Immature natural killer cell (primary cell): Measurements from ENCODE around the gene SLAMF9. TPM values are rescaled to one million over a fixed set of nuclear protein-coding genes. Genes with fewer than 3 reads are reported as not detected.
A peak's percentile ranks its signal among the peaks of the same experiment; 100 is the strongest.

Experiments
- DNase-seq, 3 donors: peaks; one replicate each; pipeline ENCODE4 v3.0.0; 2022; ENCODE audit warnings: mixed read lengths in 1 of 3
- H3K27ac Mint-ChIP-seq, 6 donors: one replicate each; pipeline ENCODE4 v1.8.0; 2020; ENCODE audit warnings: mixed read lengths in 6 of 6, mild to moderate bottlenecking in 5 of 6, inconsistent platforms in 4 of 6, moderate library complexity in 3 of 6
- H3K27me3 Mint-ChIP-seq, 3 donors: one replicate each; pipeline ENCODE4 v1.8.0; 2020 to 2021; ENCODE audit warnings: low read depth in 3 of 3, mild to moderate bottlenecking in 3 of 3, mixed read lengths in 3 of 3, moderate library complexity in 3 of 3, inconsistent platforms in 1 of 3
- H3K36me3 Mint-ChIP-seq, 3 donors: one replicate each; pipeline ENCODE4 v1.8.0; 2020; ENCODE audit warnings: mixed read lengths in 3 of 3, inconsistent platforms in 2 of 3, mild to moderate bottlenecking in 2 of 3
- H3K4me1 Mint-ChIP-seq, 2 donors: one replicate each; pipeline ENCODE4 v1.8.0; 2020; ENCODE audit warnings: inconsistent platforms in 2 of 2, mild to moderate bottlenecking in 2 of 2, mixed read lengths in 2 of 2, moderate library complexity in 1 of 2
- H3K4me3 Mint-ChIP-seq, 5 donors: one replicate each; pipeline ENCODE4 v1.8.0; 2020; ENCODE audit warnings: mild to moderate bottlenecking in 5 of 5, mixed read lengths in 5 of 5, inconsistent platforms in 3 of 5, moderate library complexity in 3 of 5
- H3K9me3 Mint-ChIP-seq, 6 donors: one replicate each; pipeline ENCODE4 v1.8.0; 2020; ENCODE audit warnings: mild to moderate bottlenecking in 6 of 6, mixed read lengths in 6 of 6, inconsistent platforms in 4 of 6, moderate library complexity in 3 of 6
- polyA plus RNA-seq, 3 donors: library from polyadenylated mRNA; unstranded; fragments of 300-500 nt; fragmentation: Illumina TruSeq; gene quantifications; one replicate each; pipeline ENCODE4 v1.2.3, GENCODE V29; 2021

Gene SLAMF9
- polyA plus RNA-seq, 3 donors from 2014 or later, result not detected

DNA sequence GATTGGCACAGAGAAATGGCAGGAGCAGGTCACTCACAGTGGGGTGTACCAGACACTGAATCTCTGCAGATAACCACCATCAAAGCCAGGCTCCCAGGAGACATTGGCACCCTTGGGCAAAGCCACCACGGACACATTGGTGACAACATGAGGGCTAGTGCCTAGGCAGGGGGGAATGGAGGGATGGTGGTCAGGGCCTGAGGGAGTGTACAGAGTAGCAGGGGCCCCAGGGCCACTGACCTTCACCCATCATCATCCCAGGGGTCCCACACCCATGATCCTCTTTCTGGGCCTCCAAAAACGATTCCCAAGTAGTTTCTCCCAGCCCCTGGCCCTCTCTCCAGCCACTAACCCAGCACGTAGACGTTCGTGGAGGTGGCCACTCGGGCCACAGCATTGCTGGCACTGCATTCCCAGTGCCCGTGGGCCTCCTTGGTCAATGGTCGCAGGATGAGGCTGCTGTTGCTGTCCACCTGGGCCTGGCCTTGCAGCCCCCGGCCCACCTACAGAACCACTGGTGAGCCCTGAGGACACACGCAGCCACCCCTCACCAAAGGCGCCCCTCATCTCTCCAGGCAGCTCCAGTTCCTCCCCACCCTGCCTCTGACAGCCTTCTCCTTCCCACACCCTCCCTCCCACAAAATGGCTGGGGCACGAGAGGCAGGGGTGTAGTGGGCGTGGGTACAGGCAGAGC is 22.8 kb downstream of the SLAMF9 start:
- Mint-ChIP-seq H3K4me3 (no peak overlapping the region), H3K4me1 (peaks cover 4 to 6% of the 10 kb centered on the region in 2 donors), H3K27me3 (peaks cover 0 to 3% (median 2%) of the 10 kb centered on the region in 3 donors), H3K36me3 (no peaks in the 10 kb centered on the region), H3K27ac (no peak overlapping the region), H3K9me3 (no peaks in the 10 kb centered on the region)
- DNase-seq, result no peak

DNA sequence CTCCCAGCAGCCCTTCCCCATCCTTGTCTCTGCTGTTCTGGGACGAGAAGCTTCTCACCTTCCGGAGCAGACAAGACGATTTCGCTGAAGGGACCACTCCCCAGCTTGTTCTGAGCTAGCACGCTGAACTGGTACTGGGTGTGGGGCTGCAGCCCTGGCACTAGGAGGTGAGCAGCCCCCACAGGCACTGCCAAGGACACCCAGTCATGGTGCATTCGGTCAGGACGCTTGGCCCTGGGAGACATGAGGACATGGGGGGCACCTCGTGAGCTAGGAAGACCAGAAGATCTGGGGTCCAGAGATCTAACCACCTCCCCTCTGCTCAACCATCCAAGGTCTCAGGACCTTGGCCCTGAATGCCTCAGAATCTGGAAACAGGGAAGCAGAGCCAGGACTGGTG is 23.4 kb downstream of the SLAMF9 start:
- Mint-ChIP-seq H3K9me3 (no peaks in the 10 kb centered on the region), H3K4me3 (no peak overlapping the region), H3K27ac (peak overlapping the region in 1 of 6 donors; percentile 66), H3K4me1 (peaks cover 10 to 11% of the 10 kb centered on the region in 2 donors), H3K36me3 (no peaks in the 10 kb centered on the region), H3K27me3 (peaks cover 0 to 3% (median 3%) of the 10 kb centered on the region in 3 donors)
- no peak for DNase-seq

DNA sequence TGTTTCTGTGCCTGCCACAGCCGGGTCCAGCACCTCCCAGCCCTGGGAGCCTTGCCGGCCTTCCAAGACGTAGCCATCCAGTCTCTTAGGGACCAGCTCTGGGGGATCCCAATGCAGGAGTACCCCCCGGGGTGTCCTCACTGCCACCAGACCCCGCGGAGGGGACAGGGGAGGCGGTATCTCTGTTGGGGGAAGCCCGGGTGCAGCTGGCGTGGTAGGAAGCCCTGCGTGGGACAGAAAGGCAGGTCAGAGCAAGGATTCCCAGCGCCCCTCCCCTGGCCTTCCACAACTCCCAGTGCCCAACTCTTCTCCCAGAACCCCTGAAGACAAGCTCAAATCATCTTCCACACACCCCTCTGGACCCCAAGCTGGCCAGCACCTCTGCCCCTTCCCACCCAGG is 23.8 kb downstream of the SLAMF9 start:
- H3K4me3 Mint-ChIP-seq, result no peak overlapping the region
- no peaks in the 10 kb centered on the region for H3K9me3 Mint-ChIP-seq
- H3K27ac Mint-ChIP-seq, result no peak overlapping the region
- peaks cover 2 to 7% (median 5%) of the 10 kb centered on the region in 3 donors for H3K27me3 Mint-ChIP-seq
- H3K36me3 Mint-ChIP-seq, result no peaks in the 10 kb centered on the region
- no peak for DNase-seq
- H3K4me1 Mint-ChIP-seq, result peaks cover 14 to 15% of the 10 kb centered on the region in 2 donors

DNA sequence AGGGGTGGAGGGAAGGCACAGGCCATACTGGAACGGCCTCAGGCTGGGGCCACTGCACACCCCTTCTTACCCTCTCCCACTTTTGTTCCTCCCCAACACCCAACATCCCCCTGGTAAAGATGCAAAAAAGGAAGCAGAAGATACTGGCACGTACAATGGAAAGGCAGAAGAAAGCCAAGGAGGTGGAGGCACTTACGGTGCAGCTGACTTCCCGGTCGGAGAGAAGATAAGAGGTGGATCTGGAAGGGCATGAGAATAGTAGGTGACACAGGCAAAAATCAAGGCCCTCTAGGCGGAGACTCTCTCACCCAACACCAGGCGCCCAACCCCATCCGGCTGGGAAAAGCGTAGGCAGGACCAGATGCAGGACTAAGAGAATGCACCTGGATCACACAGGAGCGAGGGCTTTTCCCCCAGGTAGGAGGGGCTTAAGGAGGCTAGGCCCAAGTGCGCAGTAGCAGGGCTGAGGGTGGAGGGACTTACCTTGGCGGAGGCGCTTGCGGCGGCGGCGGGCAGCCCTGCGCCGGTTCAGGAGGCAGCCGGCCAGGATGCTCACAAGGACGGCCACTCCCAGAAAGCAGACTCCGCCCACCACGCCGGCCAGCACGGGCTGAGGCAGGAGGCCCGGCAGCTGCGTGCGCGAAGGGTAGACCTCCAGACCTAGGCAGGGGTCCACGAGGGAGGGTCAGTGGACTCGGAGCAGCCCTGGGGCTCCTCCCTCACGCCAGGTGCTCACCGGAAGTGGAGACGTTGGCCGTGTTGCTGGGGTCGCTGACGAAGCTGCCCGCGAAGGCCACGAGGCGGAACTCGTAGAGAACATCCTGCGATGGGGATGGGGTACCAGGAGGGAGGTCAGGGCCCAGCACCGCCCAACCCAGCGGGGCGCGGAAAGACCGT is 24.6 kb downstream of the SLAMF9 start:
- Mint-ChIP-seq H3K4me1 (peaks cover 14 to 15% of the 10 kb centered on the region in 2 donors), H3K36me3 (no peaks in the 10 kb centered on the region), H3K9me3 (no peaks in the 10 kb centered on the region), H3K27me3 (peaks cover 8 to 15% (median 11%) of the 10 kb centered on the region in 3 donors), H3K4me3 (no peak overlapping the region), H3K27ac (peak overlapping the region in 1 of 6 donors; percentile 58)
- DNase-seq, result no peak

DNA sequence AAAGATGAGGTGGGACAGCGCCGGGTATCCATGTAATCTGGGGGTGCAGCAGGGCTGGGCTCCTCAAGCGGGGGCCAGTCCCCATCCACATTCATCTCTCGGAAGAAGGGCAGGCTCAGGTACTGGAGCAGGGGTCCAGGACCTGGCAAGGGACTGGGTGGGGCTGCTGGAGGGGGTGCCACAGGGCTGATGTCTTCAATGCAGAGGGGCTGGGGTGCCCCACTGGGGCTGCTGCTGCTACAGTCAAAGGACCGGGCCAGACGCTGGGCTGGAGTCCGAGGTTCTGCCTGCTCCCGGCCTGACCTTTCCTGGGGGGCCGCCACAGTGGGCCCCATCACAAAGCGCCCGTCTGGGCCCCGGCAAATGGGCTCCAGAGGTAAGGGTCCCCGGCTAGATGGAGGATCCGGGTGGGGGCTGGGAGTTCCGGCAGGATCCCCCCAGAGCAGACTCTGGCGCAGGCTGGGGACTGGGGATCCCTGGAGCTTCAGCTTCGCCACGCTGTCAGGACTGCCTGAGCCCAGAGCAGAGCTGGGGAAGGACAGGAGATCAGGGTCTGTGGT is 25.5 kb downstream of the SLAMF9 start:
- no peak for DNase-seq
- no peaks in the 10 kb centered on the region for H3K36me3 Mint-ChIP-seq
- peaks cover 22% of the 10 kb centered on the region in 2 donors for H3K4me1 Mint-ChIP-seq
- H3K4me3 Mint-ChIP-seq, result no peak overlapping the region
- peaks cover 17 to 23% (median 20%) of the 10 kb centered on the region in 3 donors for H3K27me3 Mint-ChIP-seq
- H3K9me3 Mint-ChIP-seq, result peaks cover 0 to 2% (median 0%) of the 10 kb centered on the region in 6 donors
- H3K27ac Mint-ChIP-seq, result no peak overlapping the region

DNA sequence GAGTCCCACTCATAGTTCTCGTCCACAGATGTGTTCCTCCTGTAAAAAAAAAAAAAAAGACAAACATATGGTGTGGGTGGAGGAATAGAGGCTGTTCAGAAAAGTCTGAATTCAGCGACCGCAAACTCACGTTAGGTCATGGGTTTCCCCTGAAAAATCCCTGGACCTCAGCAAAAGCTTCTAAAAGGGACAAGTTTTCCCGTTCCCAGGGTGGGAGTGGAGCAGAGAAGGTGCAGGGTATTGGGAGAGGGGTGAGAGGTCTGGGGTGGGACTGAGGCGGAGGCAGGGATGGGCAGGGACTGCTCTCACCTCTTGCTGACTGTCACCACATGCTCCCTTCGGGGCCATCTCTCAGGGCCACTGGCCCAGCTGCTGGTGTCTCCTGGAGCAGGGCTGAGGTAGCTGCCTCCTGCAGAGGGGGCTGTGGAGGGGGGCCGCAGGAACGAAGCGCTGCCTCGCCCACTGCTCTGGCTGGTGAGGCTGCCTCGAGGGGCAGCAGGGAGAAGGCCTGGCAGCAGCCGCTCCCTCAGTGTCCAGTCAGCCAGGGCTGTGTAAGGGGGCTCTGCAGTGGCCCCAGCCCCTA is 26.1 kb downstream of the SLAMF9 start:
- H3K36me3 Mint-ChIP-seq, result no peaks in the 10 kb centered on the region
- peaks cover 28 to 29% of the 10 kb centered on the region in 2 donors for H3K4me1 Mint-ChIP-seq
- no peak overlapping the region for H3K27ac Mint-ChIP-seq
- H3K4me3 Mint-ChIP-seq, result no peak overlapping the region
- peaks cover 23 to 28% (median 26%) of the 10 kb centered on the region in 3 donors for H3K27me3 Mint-ChIP-seq
- H3K9me3 Mint-ChIP-seq, result peaks cover 0 to 2% (median 0%) of the 10 kb centered on the region in 6 donors
- no peak for DNase-seq

DNA sequence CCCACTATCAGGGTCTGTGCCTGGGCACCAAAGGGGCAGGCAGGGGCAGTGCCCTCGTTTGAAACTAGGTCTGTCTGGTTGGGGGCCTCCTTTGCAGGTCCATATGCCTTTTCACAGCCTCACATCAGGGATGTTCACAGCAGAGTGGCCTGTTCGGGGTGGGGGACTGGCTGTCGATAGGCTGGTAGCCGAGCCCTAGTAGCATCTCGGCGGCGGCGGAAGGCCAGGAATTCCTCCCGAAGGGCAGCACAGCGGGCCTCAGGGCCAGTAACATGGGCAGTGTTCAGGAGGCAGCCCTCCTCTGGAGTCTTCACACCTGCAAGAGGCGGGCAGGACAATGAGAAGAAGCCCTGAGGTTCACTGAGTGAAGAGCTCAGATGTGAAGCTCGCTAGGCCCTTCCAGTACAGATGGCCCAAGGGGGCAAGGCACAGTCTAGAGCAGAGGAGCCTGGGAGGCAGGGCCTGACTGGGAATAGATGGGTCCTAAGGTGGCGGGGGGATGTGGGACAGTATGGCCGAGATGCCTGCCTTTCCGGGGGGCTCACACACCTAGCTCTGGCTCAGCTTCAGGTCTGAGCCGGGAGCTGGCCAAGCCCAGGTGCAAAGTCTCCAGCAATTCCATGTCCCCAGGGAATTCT is 26.7 kb downstream of the SLAMF9 start:
- H3K9me3 Mint-ChIP-seq, result peaks cover 0 to 2% (median 0%) of the 10 kb centered on the region in 6 donors
- DNase-seq, result no peak
- peak overlapping the region in 3 of 6 donors; percentile 99 to 100 (median 99) for H3K27ac Mint-ChIP-seq
- H3K4me3 Mint-ChIP-seq, result peak overlapping the region in 1 of 5 donors; percentile 51
- peaks cover 34 to 35% of the 10 kb centered on the region in 2 donors for H3K4me1 Mint-ChIP-seq
- no peaks in the 10 kb centered on the region for H3K36me3 Mint-ChIP-seq
- H3K27me3 Mint-ChIP-seq, result peaks cover 25 to 29% (median 28%) of the 10 kb centered on the region in 3 donors

DNA sequence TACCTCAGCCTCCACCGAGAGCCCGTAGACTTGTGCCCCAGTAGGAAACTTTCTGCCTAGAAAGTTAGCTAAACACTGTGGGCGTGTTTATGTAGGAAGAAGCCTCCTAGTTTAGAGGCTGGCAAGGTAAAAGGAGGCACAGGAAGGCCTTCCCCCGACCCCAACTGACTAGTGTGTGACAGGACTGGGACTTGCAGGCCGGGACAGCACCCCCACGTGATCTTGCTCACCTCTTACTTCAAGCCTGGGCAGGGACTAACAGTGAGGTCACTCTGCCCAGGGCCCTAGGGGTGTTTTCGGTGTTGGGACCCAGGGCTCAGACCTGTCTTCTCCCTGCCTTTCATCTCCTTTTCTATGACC is 28.3 kb downstream of the SLAMF9 start:
- H3K27me3 Mint-ChIP-seq, result peaks cover 25 to 35% (median 33%) of the 10 kb centered on the region in 3 donors
- H3K36me3 Mint-ChIP-seq, result peaks cover 0 to under 1% (median 0%) of the 10 kb centered on the region in 3 donors
- peak overlapping the region; percentile 87 to 97 (median 92) for H3K4me3 Mint-ChIP-seq
- H3K27ac Mint-ChIP-seq, result peak overlapping the region; percentile 98 to 100 (median 99)
- peaks cover 51% of the 10 kb centered on the region in 2 donors for H3K4me1 Mint-ChIP-seq
- peaks cover 0 to 2% (median 0%) of the 10 kb centered on the region in 6 donors for H3K9me3 Mint-ChIP-seq
- no peak for DNase-seq

DNA sequence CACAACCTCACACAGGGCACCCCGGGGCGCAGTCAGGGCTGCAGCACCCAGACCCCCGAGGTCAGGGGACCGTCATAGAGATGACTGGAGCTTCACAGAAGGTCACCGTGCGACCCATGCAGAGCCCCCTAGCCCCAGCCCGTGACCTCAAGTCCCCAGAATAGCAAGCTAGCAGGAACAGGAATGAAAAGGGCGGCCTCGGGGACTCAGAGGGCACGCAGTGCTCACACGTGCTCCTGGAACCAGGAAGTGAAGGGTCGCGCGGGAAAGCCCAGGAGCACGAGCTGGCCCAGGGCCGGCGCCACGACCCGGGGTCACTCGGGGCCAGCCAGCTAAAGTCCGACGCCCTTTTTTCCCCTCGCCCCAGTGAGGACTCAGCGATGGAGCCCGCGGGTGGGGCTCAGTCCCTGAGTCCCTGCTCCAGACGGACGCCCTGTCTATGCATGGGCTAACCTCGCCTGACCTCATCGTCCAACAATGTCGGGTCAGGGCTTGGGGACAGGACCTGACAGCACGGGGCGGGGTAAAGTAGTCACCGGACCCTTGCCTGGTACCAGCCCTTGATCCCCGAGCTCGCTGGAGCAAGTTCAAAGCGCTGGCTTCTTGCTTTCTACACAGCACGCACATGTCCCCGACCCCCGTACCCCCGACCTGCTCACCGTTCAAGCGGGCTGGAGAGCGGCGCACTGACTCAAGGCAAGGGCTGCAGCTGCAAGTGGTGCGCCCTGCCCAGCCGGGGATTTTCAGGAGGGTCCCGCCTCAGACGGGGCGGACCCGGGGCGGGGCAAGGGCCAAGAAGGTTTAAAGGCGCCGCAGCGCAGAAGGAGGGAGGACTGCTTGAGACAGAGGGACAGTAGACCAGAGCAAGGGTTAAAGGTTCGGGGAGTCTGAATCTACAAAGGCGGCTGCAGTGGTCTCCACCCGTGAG is 29.0 kb downstream of the SLAMF9 start, which contains the start of gene TAGLN2:
TAGLN2 (minus strand) TSS at position 717 of the 928 bp plus-strand sequence. CDS start 4,998 bp downstream, outside the sequence.
- peak within 1 kb of the TSS; percentile 98 to 100 (median 99) for H3K27ac Mint-ChIP-seq
- peaks cover 0 to 2% (median 0%) of the 10 kb centered on the region in 6 donors for H3K9me3 Mint-ChIP-seq
- H3K4me1 Mint-ChIP-seq, result peaks cover 52 to 57% of the 10 kb centered on the region in 2 donors
- H3K4me3 Mint-ChIP-seq, result peak within 1 kb of the TSS; percentile 87 to 97 (median 92)
- peaks cover 0 to 3% (median 0%) of the 10 kb centered on the region in 3 donors for H3K36me3 Mint-ChIP-seq
- peak; percentile 86 to 89 (median 87) for DNase-seq
- H3K27me3 Mint-ChIP-seq, result peaks cover 25 to 35% (median 31%) of the 10 kb centered on the region in 3 donors

DNA sequence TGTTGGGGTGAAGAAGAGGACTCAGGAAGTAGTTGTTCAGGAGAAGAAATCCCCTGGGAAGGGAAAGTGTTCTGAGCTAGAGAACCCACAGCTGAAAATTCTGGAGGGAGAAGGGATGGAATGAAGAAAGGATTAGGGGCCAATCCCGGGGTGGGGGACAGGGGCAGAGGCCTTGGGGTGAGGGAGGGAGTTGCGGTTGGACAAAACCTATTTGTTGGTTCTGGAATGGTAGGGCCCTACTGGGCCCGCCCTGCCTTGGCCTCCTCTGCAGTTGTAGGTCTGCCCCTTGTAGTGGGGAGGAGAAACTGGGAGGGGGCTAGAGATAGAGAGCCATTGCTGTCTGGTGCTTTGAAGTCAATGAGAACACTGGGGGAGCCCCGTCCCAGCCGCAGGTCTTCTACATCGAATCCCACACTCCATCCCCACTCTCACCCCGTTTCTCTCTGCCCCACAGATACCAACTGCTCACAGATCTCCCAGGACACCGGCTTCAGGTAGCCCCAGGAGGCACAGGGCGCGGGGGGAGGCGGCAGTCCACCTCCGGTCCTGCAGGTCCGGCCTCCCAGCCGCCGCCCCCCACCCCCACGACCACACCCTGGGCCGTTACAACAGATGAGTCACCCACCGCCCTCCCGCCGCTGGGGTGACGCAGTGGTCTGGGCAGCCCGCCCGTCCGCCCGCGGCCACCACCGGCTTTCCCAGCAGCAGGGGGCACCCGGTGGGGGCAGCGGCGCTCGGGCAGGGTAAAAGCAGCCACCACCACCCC is 29.8 kb downstream of the SLAMF9 start:
- Mint-ChIP-seq H3K27ac (peak overlapping the region; percentile 98 to 100 (median 99)), H3K9me3 (peaks cover 0 to 2% (median 0%) of the 10 kb centered on the region in 6 donors), H3K4me1 (peaks cover 56 to 65% of the 10 kb centered on the region in 2 donors), H3K36me3 (peaks cover 0 to 10% (median 8%) of the 10 kb centered on the region in 3 donors), H3K4me3 (peak overlapping the region; percentile 87 to 97 (median 92)), H3K27me3 (peaks cover 25 to 35% (median 33%) of the 10 kb centered on the region in 3 donors)
- DNase-seq, result peak; percentile 81 to 84 (median 82)

DNA sequence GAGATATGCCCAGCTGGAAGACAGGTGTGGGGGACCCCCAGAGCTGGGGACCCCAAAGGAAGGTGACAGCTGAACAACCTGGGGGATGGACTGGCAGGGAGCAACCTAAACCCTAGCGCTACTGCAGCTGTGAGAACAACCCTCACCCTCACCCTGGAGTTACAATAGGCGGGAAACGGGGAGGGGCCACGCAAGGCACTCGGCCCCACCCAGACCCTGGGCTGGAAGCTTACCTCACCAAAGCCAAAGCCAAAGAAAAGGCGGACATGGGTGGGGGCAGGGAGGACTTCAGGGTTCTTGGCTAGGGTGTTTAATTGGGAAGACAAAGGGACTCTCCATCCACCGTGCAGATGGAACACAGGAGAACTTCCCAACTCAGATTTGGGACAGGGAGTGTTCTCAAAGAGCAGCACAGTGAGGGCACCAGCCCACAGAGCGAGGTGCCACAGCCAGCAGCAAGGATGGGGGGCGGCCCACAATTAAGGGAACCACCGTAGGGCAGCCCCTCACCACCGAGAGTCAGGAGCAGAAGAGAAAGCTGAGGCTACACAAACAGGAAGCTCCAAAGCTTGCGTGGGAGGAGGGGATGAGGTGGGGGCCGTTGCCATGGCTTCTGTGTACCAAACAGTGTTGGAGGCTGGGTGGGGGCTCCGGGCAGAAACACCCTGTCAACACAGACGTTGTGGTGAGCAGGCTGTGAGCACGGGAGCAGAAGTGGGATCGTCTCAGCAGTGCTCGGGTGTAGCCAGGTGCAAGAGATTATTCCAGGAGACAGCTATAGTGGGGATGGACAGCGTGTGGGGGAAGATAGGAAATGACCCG is 30.6 kb downstream of the SLAMF9 start:
- H3K27ac Mint-ChIP-seq, result peak overlapping the region; percentile 98 to 100 (median 99)
- DNase-seq, result peak; percentile 91 to 92 (median 92)
- H3K4me1 Mint-ChIP-seq, result peaks cover 59 to 70% of the 10 kb centered on the region in 2 donors
- H3K36me3 Mint-ChIP-seq, result peaks cover 1 to 15% (median 10%) of the 10 kb centered on the region in 3 donors
- H3K27me3 Mint-ChIP-seq, result peaks cover 25 to 35% (median 33%) of the 10 kb centered on the region in 3 donors
- H3K4me3 Mint-ChIP-seq, result peak overlapping the region; percentile 87 to 97 (median 92)
- H3K9me3 Mint-ChIP-seq, result peaks cover 0 to 2% (median 0%) of the 10 kb centered on the region in 6 donors
